Fibroblast of skin of back (primary cell): ENCODE results near the gene PDZRN3.
"Not testable (repeated sequence)": the region's sequence is repeated elsewhere in the genome, so short reads cannot be mapped to it uniquely, and the experiment has no call there.

Experiments used
- DNase-seq: peaks from one replicate; pipeline ENCODE4 v3.0.0-alpha.2; 2013

PDZRN3 gene

DNA sequence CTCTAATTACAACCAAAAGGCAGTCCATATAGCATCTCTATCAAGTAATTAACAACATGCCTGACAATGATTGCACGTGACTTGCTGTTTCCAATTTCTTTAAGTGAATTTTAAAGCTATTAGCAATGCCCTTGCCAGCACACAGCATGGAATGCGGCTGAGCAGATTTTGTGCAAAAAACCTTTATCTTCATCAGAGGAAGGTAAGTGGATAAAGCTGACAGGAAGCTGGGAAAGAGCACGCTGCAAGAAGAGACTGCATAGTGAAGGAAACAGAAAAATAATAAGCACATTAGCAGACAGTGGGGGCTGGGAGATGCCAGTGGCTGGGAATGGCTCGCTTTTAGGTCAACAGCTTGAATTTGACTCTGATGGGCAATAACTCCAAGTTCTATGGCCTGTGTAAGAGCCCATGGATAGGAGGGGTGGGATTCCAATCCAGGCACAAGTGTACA lies 138.8 kb downstream of the PDZRN3 start:
- DNase-seq: no peak

DNA sequence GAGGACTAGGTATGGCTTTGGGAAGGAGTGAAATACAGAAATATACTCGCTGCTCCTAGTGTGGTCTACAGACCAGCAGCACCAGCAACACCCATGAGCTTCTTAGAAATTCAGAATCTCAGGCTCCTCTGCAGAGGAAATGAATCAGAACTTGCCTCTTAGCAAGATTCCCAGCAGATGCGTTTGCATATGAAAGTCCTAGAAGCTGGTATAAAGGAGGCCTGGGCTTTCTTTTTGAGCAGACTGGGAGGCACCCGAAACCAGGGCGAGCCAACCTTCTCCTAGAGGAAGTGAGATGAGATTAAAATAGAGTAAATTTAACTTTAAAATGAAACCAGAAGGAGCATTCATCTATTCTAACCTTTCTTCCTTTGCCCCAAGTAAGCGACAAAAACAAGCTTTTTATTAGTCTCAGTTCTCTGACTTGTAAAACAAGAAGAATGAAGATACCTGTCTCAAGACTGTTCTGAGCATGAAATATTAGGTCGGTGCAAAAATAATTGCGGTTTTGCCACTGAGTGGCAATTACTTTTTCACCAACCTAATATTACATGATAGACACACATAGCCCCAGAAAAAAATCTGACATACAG lies 140.0 kb downstream of the PDZRN3 start:
- peak; percentile 60 for DNase-seq

DNA sequence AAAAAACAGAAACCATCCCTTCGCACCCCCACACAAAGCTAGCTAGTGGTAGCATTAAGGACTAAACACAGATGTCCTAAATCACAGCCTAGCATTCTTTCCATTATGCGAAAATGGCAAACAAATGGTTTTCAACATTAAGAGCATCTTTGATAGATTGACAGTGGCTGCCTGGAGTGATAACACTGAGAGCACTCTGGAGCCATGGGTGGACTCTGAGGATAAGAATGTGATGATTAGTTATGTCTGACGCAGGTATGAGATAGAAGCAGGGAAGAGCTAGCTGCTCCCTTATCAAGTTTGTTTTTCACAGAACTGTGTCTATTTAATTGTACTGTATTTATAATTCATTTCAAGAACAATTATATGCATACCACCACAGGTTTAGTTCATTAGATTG lies 142.9 kb downstream of the PDZRN3 start:
- DNase-seq: no peak

DNA sequence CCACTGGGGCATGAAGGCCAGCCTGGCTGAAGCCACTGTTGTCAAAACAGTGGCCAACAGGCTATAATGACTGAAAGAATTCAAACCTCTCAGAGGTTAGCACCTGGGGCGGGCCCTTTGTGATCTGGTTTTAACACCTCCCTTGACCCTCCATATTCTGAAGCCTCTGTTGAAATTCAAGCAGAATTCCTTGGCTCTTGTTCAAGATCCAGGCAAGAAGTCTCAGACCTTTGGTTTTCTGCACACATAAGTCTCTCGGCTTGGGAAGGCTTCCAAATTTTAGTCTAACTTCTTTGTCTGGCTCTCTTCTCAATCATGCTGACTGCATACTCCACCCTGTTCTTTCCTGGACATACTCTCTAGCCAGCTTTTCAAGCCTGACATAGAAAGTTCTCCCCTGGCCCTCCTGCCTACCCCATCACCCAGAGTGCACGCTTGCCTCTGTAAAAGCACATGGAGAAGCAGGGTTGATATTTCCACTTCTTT lies 144.5 kb downstream of the PDZRN3 start:
- DNase-seq: no peak

DNA sequence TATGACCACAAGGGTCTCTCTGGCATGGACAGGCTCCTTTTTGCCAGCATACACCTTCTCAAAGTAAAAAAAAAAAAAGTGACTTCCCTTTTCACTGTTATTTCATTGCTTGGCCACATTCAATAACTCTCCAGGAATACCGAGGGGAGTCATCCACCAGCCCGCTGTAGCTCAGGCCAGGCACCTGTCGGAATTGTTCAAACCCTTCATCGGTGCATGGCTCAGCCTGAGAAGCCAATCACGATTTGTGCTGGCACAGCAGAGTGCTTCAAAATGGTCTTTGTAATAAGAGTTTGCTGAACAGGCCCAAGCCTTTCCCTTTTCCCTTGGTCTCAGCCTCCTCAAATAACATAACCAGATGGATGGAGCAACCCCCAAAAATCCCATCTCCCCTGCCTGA lies 145.4 kb downstream of the PDZRN3 start:
- no peak for DNase-seq

DNA sequence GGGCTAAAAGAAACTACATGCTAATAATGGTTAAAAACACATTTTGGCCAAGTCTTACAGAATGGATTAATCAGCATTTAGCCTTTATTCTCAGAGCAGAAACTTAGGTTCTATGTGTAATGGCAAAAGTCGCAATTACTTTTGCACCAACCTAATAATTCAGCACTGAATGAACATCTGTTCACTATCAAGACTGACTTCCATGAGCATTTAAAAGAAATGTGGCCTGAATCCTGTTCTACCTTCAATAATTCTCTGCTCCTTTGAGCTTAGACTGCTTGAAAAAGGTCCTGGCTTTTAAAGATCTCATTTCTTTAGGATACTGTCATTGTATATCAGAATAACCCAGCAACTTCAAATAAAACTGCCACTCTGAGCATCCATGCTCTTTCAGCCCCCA lies 145.9 kb downstream of the PDZRN3 start:
- DNase-seq: no peak

DNA sequence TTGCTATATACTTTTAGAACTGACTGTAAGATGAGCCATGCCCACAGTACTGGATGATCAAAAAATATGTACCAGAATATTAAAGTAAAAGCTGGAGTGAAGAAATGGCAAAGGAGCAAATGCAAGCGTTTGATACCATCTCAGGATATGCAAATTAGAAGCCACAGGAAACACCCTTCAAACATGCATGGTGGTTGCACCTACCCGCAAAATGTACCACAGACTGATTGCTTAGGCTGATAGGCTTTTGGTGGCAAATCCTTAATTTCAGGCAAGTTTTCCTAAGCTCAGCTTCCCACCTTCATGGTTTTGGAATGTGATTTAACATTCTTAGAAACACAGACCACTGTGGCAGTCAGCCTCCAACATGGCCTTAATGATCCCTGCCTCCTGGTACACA lies 149.0 kb downstream of the PDZRN3 start:
- no peak for DNase-seq

DNA sequence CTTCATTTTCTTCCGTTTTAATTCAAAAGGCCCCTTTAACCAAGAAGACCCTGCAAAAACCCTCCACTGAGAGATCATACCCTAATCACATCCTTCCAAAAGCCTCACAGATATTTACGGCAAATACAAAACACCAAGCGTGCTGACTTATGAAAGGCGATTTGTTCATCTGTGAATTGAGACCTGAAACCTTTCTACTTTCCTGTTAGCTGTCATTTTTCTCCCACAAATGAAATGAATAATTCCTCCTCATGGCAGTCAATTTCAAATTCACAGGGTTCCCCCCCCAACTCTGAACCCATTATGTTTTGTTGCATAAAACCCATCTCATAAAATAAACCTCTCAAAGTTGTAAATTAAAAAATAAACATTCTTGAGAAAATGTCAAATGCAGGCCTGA lies 149.6 kb downstream of the PDZRN3 start:
- DNase-seq: no peak

DNA sequence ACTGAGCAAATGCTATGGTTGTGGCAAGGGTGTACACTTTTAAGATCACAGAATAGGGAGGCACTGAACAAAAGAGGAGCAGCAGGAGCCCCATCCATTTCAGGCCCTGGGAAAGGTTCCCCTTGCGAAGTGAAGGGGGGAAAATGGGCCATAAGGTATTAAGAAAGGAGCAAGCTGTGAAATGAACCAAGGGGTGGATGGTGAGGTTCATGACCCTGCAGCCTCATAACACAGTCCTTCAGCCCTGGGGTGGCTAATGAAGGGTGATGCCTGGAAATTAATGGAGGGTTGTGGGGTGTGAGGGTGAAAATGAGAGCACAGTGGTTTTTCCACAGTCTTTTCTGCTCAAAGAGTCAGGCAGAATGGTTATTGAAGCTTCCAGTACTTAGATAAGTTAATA lies 150.1 kb downstream of the PDZRN3 start:
- DNase-seq: no peak

DNA sequence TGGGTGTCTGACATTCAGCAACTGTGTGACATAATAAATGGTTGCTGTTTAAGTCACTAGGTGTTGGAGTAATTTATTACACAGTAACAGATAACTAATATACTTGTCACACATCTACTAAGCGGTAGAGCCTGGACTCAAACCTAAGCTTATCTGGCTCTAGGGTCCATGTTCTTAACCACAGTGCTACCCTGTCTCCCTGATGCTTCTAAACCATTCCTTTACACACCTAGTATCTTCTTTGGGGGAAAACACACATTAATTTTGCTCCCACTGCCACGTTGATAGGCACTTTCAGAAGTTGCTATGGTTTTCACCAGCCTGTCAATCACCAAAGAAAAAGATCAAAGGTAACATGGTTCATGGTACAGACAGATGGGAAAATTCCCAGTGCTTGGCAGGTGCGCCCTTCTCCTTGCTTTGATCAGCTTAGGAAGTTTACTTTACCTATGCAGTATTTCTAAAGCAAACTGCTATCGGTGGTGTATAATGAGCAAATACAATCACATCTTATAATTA lies 150.8 kb downstream of the PDZRN3 start:
- no peak for DNase-seq

DNA sequence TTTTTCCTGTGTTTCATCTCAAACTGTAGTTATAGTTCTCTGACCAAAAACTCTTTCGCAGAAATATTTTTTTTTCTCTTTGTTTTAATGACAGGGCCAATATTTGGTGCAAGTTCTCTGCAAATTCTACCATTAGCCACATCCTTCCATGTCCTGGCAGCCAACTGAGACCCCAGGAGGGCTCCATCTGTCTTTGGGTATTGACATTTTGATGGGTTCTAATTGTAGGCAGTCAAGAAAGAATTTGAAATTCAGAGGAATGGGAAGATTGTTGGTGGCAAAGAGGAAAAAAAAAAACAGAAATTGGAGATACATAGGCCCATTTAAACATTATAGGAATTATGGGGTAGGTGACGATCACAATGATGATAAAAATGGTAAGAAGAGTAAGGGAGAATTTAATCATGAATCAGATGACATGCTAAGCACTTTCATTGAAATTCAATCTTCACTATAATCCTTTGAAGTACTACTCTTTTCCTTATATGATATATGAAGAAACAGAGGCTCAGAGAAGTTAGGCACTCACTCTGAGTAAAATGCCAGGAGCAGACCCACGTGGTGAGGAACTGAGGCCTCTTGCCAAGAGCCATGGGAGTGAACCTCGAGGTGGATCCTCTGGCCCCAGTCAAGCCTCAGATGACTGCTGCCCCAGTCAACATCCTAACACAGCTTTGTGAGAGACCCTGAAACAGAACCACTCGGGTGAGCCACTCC lies 151.4 kb downstream of the PDZRN3 start:
- no peak for DNase-seq

DNA sequence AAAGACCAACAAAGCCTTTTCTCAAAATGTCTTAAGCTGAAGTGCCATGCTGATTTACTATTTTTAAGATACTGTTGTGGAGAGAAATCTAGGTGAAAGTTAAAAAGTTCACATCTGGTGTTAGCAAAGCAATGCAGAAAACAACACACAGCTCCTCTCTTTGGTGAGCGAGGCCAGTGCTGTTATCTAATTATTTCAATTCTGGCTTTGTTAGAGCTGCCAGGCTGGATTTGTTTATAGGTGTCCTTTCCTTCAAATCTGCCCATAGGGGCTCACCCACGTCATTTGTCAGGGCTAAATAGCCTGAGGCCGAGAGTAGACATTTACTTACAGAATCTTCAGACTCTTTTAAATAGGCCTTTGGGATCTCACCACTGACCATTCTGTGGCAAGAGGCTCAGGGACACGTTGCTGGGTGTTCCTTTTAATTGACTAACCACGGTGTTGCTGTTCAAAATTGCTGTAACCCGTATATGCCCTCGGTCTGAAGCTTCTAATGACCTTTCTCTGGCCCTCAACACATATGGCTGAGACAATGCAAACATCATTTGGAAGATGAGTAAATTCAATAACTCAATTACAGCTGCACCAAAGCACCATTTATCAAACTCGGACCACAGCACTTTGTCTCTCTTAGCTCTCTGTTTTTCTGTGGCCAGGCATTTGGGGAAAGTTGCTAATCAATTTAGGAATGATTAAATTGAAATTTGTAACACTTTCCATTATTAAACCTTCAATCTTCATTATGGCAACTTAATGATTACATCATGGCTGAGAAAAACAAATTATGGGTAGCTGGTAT lies 152.6 kb downstream of the PDZRN3 start:
- DNase-seq: no peak

DNA sequence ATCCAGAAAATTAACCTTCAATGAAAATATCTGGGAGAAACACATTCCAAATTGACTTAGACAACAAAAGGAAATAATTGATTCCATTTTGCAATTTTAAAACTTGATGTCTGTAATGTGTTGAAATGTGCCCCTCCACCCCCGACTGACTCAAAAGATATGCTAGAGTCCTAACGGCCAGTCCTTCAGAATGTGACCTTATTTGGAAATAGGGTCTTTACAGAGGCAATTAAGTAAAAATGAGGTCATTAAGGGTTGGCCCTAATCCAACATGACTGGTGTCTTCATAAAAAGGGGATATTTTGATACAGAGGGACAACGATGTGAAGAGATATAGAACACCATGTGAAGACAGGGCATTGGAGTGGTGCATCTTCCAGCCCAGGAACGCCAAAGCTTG lies 153.9 kb downstream of the PDZRN3 start:
- peak; percentile 38 for DNase-seq

DNA sequence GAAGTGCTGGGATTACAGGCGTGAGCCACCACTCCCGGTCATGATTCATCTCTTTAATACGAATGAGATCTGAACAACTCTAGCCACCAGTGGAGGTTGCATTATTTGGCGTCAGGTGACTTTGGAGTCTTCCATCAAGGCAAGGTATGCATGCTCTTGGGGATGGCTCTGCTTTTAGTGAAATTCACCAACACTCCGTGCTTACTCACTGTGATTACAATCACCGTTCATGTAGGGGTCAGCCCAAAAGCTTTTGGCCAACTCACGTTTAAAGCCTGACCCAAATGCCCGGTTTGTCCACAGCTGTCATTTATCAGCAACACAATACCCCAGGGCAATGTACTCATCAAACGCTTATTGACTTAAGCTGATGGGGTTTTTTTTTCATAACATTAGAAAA lies 155.4 kb downstream of the PDZRN3 start:
- no peak for DNase-seq

DNA sequence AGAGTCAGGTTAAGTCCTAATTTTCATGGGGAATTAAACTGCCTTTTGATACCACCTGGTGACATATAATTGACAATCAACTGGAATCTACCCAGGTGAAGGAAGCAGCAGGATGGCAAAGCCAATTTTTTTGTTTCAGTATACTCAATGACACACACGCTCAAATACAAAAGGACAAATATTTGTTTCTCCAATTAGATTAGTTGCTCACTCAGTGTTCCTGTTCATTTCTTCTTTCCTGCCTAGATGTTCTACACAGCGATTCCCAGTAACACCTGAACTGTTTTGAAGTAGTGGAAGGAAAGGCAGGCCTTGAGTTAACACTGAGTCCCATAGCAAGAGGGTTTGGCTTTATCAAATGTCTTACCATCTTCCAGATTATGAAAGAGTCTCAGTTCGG lies 157.5 kb downstream of the PDZRN3 start:
- no peak for DNase-seq

DNA sequence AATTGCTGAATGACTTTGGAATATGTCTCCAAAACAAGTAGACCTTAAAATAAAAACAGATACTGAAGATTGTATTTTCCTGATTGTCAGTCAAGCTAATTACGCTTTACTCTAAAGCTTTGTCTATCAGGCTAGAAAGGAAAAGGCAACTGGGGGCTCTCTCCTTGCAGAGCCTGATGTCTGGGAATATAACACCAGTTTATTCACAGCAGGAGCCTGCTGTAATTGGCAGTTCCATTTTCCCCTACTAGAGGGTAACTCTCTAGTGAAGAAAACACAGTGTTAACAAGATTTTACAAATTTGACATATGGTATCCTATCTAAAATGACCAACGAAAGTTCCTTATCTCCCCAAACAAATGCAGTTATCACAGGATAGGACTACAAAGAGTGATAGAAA lies 158.8 kb downstream of the PDZRN3 start:
- DNase-seq: no peak

DNA sequence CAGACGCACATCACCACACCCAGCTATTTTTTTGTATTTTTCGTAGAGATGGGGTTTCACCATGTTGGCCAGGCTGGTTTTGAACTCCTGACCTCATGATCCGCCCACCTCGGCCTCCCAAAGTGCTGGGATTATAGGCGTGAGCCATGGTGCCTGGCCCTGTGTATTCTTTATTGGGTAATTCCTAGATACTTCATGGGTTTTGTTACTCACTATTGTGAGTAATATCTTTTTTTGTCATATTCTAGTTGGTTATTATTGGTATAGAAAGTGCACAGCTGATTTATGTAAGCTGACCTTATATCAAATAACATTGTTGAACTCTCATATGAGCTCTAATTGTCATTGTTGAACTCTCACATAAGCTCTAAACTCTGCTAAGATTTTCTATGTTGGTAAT lies 160.6 kb downstream of the PDZRN3 start:
- not testable (repeated sequence) for DNase-seq

DNA sequence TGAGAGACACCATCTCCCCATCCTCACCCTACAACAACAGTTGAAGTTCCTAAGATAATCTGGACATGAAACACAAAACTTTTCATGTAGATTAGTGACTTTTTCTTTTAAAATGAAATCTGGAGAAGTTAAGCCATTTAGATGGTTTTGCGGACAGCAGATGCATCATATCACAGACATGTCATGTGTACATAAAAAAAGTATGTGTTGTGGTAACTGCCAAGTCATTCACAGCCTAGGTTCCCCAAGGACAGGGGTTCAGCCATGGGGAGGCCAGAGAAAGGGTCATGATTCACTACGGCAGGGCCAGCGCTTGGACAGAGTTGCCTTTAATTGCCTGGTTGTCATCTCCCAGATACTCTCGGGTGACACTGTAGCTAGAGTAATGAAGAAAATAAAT lies 163.2 kb downstream of the PDZRN3 start:
- peak; percentile 75 for DNase-seq

DNA sequence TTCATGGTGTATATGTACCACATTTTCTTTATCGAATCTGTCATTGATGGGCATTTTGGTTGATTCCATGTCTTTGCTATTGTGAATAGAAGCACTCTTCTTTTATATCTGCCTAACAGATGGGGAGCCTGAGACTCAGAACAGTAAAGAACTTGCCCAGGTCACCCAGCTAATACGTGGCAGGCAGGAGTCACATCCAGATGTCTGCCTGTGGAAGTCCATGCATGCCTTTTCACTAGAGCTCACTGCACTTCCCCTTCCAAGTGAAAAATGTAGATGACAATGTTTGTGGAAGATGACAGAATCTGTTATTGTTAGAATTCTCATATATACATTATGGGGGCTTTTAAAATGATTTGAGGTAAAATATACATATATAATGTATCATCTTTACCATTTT lies 165.0 kb downstream of the PDZRN3 start:
- peak; percentile 51 for DNase-seq

DNA sequence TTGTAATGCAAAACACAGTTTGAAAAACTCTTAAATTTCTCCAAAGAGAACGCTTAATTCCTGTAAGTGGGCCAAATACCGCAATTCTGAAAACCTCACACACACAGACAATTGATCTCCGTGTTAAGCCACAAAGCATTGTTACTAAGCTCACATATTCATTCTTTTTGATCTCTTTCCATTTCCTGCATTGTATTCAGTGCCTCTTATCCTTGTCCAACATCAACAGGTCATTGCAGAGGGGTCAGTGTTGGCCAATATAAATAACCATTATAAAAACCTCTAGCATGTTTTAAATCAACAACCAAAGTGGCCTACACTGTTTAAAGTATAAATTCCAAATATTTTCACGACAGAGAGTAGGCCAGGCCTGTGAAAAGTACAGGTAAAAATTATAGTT lies 171.1 kb downstream of the PDZRN3 start:
- DNase-seq: peak; percentile 22

DNA sequence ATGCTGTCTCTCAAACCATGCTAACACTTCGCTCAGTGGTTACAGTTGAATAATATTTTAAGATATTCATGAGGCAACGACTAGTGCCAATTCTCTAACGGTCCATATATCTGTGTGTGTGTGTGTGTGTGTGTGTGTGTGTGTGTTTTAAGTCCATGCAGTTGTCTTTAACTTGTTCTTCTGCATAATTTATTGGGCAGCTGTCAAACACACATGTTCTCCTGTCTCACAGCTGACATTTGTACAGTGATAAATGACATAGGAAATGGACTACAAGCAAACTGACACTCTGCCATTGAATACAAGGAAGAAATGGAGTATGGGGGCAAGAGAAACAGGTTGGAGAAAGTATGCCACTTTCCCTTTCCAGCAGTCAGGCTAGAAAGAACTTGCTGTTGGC lies 172.0 kb downstream of the PDZRN3 start:
- no peak for DNase-seq

DNA sequence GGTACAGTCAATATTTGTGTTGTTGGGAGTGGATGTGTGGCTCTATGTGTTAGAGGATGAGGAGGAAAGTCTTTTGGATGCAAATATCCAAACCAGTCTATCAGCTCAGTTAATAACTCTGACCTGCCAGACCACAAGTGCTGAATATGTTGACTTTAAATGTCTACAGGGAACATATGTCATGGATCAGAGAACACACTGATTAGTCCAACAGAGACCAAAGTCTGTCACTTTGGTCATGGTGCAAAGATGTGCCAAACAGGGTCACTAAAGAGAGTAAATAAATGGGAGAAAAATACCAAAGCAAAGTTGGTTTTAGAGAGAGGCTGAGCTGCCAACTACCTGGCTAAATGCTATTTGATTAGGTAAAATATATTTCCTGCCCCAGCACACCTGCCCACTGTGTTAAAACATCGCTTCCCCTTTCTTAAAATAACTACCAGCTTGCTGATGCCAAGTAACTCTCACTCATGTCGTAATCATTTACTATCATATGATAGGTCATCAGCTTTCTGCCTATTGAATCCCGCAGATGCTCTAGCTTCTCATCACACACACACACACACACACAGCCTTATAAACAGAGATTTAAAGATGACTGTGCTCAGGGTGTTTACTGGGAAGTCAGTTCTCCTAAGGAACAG lies 173.3 kb downstream of the PDZRN3 start:
- no peak for DNase-seq

DNA sequence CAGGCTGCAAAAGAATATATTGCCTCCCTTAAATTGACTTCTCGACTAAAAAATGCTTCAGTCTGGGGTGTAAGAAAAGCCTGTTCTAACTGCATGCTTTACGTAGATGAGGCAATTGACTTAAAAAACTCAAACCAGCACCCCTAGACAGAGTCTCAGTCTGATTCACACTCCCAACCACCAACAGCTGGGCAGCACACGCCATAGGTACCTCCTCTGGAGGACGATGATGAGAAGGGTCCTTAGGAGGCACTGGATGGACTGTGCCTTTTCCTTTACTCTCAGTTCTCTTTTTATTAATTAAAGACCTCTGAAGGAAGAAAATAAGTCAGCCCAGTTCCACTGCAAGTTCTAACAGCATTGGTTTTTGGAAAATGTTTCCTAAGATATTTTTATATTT lies 175.0 kb downstream of the PDZRN3 start:
- no peak for DNase-seq
